Fibroblast of peridontal ligament (primary cell): Measurements from ENCODE around the gene GJD4.

Experiments
- DNase-seq: peaks from one replicate; pipeline ENCODE4 v3.0.0-alpha.2; 2010; ENCODE audit errors: extremely low read depth

GJD4 gene

GRCh38 chr10:35657621-35658020, 52.5 kb downstream of the GJD4 start:
- no peak for DNase-seq
